IPS DF 6.9 (cell line): ENCODE data around the gene RNF166.

ENCODE experiments used
- DNase-seq: peaks from one replicate; pipeline ENCODE4 v3.0.0-alpha.2; 2013; ENCODE audit warnings: low read depth, low spot score
- H3K27ac ChIP-seq: one replicate; pipeline ENCODE4 v1.5.1; 2013; ENCODE audit warnings: low read length, control low read depth
- H3K27me3 ChIP-seq: 2 replicates; pipeline ENCODE4 v1.6.1; 2013; ENCODE audit warnings: mild to moderate bottlenecking, low read length; ENCODE audit not compliant: control insufficient read depth, insufficient read depth
- H3K36me3 ChIP-seq: 2 replicates; pipeline ENCODE4 v1.6.1; 2013; ENCODE audit warnings: low read length; ENCODE audit not compliant: control insufficient read depth, insufficient read depth
- H3K4me1 ChIP-seq: 2 replicates; pipeline ENCODE4 v1.6.1; 2013; ENCODE audit warnings: low read length; ENCODE audit not compliant: control insufficient read depth, insufficient read depth
- H3K4me3 ChIP-seq: 2 replicates; pipeline ENCODE4 v1.5.1; 2013; ENCODE audit warnings: mild to moderate bottlenecking, low read length
- H3K9me3 ChIP-seq: 2 replicates; pipeline ENCODE4 v1.6.1; 2013; ENCODE audit warnings: low read length, inconsistent platforms; ENCODE audit not compliant: control insufficient read depth, insufficient read depth
- WGBS: extraction: QIAGEN DNeasy Blood & Tissue Kit; methylation state at CpG from one replicate; pipeline ENCODE4 v1.1.7; 2013; ENCODE audit warnings: mixed read lengths, missing lambda C conversion rate; ENCODE audit not compliant: insufficient read length, insufficient coverage; 5-methylcytosine and 5-hydroxymethylcytosine counted together

The RNF166 gene

DNA sequence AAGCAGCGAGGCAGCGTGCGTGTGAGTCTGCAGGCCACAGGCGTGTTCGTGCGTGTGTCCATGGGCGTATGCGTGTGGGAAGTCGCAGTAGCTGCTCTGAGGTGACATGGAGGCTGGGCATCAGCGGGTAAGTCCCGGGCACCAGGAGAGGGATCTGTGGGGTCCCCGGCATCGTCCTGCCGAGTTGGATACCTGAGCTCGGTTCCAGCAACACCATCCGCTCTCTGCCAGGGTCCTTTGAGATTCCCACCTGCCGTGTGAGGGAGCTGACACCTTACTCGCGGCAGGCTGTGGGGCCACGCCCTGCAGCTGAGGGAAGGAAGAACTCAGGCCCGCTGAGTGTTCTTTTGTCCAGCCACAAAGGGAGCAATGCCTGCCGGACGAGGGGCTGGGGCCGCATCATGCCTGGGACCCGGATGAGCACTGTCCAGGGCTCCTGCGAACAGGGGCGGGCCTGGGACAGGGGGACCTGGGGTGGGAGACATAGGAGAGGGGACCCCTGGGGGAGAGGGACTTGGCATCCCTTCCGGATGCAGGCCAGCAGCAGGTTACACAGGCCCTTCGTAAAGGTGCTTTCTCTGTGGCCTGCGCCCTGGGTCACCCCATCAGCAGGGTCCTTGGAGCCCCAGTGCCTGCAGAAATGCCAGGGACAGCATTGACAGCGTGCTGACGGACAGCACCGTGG is 14.9 kb downstream of the RNF166 start:
- no CpG with 5 or more reads among the region's 33 CpGs for WGBS
- no peaks in the 10 kb centered on the region for H3K27me3 ChIP-seq

DNA sequence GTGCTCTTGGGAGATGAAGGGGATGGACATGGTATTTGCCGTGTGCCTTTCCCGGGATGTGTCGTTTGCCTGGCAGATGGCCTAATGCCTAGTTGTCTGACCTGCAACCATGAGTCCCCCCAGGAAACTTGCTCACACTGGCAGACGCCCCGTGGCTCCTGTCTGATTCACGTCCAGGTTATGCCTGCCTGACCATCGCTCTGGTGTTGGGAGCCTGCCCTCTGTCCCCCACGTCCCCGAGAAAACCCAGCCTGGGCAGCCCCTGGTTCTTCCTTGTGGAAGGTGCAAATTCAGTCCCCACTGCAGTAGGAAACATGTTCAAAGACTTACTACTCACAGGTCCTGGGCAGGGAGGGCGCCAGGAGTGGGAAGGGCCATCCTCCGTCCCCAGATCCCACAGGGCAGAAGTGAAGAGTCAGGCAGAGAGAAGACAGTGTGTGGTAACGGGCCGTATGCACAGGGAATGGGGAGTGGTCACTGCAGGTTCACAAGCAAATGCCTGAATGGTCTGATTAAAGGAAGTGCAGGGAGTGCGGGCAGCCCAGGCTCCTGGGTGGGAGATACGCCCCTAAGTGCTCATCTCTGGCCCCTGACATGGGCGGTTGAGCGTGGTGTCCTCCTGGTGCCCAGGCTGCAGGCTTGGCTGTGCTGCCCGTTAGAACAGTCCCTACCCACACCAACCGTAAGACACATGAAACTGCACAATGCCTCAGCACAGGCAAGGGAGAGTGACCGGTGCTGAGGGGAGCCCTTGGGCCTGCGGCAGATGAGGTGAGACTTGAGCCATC is 15.7 kb downstream of the RNF166 start:
- Histone ChIP-seq H3K27ac (no peak overlapping the region), H3K9me3 (no peaks in the 10 kb centered on the region), H3K4me1 (peaks cover 2% of the 10 kb centered on the region; the same call in 1 of the 2 replicates), H3K36me3 (no peaks in the 10 kb centered on the region; the same call in 1 of the 2 replicates), H3K27me3 (no peaks in the 10 kb centered on the region), H3K4me3 (no peak overlapping the region)
- no peak for DNase-seq
- WGBS, result no CpG with 5 or more reads among the region's 21 CpGs

More for the DNA sequence above, 14.9 kb downstream of the RNF166 start:
- peaks cover 2% of the 10 kb centered on the region; the same call in 1 of the 2 replicates for H3K4me1 ChIP-seq
- no peak overlapping the region for H3K4me3 ChIP-seq
- no peak for DNase-seq
- no peak overlapping the region for H3K27ac ChIP-seq
- no peaks in the 10 kb centered on the region for H3K9me3 ChIP-seq
- no peaks in the 10 kb centered on the region; the same call in 1 of the 2 replicates for H3K36me3 ChIP-seq

DNA sequence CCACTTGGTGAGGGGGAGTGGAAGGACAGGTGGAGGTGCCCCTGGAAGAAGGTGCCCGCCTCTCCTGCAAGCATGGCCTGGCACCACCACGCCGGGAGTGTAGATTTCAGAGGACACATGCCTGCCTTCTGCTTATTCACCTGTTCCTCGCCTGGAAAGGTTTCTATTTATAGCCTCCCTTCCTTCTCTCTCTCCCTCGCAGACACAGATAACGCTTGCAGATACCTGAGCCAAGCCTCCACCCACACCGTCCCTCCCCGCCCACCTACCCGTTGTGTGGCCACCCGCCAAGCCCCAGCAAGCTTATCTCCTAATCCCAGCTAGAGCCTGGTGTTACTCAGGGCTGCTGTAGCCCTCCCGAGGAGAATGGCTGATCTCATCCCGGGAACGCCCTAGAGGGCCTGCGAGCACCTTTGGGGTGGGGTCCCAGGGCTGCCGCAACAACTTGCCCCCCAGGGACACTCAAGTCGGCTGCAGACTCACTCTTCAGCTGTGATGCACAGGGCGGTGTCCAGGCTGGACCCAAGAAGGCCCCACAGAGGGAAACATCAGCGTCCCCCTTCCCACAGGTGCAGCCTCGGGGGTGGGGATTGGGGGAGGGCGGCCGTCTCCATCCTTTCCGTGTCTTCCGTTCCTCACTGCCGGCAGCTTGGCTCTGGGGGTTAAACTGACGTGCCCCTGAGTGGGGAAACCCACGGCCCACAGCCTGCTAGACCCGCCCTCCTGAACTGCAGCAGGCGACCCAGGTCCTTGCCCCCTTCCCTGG is 18.0 kb downstream of the RNF166 start:
- Histone ChIP-seq H3K36me3 (no peaks in the 10 kb centered on the region; the same call in 1 of the 2 replicates), H3K4me1 (peaks cover 2% of the 10 kb centered on the region; the same call in 1 of the 2 replicates), H3K27ac (no peak overlapping the region), H3K27me3 (no peaks in the 10 kb centered on the region), H3K9me3 (no peaks in the 10 kb centered on the region), H3K4me3 (no peak overlapping the region)
- DNase-seq, result no peak
- WGBS, result no CpG with 5 or more reads among the region's 28 CpGs

- no CpG with 5 or more reads among the region's 3 CpGs for WGBS
- H3K27me3 ChIP-seq, result no peaks in the 10 kb centered on the region
- no peak overlapping the region for H3K4me3 ChIP-seq
- DNase-seq, result no peak
- no peak overlapping the region for H3K27ac ChIP-seq
- peaks cover 2% of the 10 kb centered on the region; the same call in 1 of the 2 replicates for H3K4me1 ChIP-seq
- no peaks in the 10 kb centered on the region for H3K9me3 ChIP-seq
- H3K36me3 ChIP-seq, result no peaks in the 10 kb centered on the region; the same call in 1 of the 2 replicates
Observed at GRCh38 chr16:88687676-88688012, 18.6 kb downstream of the RNF166 start.

DNA sequence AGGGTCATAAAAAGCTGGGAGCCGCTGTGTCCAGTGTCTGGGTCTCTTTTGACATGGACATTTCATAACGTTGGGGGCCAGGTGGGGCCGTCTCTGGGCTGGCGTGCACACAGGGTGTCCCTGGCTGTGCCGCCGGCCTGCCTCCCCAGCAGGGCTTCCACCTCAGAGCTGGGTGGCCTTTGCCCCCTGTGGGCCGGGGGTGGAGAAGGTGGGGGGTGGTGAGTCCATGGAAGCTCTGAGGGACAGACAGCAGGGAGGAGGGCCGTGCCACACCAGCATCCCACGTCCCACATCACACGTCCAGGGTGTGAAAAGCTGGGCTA is 19.0 kb downstream of the RNF166 start:
- Histone ChIP-seq H3K4me3 (no peak overlapping the region), H3K27ac (no peak overlapping the region)

GRCh38 chr16:88686439-88687253 is 19.6 kb downstream of the RNF166 start, which contains the start of gene SNAI3:
Gene SNAI3, minus strand, starts transcription at chr16:88686507. Its CDS starts 101 bp downstream, at chr16:88686406.
- Histone ChIP-seq H3K27me3 (no peaks in the 10 kb centered on the region), H3K9me3 (no peaks in the 10 kb centered on the region), H3K36me3 (no peaks in the 10 kb centered on the region; the same call in 1 of the 2 replicates), H3K27ac (no peak within 1 kb of the TSS), H3K4me1 (peaks cover 2% of the 10 kb centered on the region; the same call in 1 of the 2 replicates), H3K4me3 (peak within 1 kb of the TSS; percentile 58; the same call in 1 of the 2 replicates)
- no CpG with 5 or more reads among the region's 65 CpGs for WGBS
- no peak for DNase-seq

More for the DNA sequence above, 19.0 kb downstream of the RNF166 start:
- Histone ChIP-seq H3K4me1 (peaks cover 2% of the 10 kb centered on the region; the same call in 1 of the 2 replicates), H3K9me3 (no peaks in the 10 kb centered on the region), H3K36me3 (no peaks in the 10 kb centered on the region; the same call in 1 of the 2 replicates), H3K27me3 (no peaks in the 10 kb centered on the region)
- no CpG with 5 or more reads among the region's 10 CpGs for WGBS
- no peak for DNase-seq

DNA sequence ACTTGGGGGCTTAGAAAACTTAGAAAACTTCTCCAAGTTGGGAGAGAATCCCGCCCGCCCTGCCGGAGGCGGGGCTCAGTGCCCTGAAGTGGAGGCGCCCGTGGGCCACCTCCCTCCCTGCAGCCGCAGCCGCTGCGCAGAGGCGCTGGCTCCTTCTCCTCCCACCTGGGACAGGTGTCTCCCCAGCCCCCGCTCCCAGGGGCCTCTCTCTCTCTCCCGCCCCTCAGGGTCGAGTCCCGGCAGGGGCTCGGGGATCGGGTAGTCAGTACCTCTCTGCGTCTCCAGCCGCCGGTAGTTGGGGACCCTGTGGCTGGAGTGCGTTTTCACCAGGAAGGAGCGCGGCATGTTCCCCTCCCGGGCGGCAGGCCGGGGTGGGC is 20.2 kb downstream of the RNF166 start:
- no CpG with 5 or more reads among the region's 25 CpGs for WGBS
- Histone ChIP-seq H3K4me3 (peak overlapping the region; percentile 58; the same call in 1 of the 2 replicates), H3K36me3 (no peaks in the 10 kb centered on the region; the same call in 1 of the 2 replicates), H3K9me3 (no peaks in the 10 kb centered on the region), H3K27ac (no peak overlapping the region), H3K4me1 (peaks cover 2% of the 10 kb centered on the region; the same call in 1 of the 2 replicates), H3K27me3 (no peaks in the 10 kb centered on the region)
- DNase-seq, result no peak

DNA sequence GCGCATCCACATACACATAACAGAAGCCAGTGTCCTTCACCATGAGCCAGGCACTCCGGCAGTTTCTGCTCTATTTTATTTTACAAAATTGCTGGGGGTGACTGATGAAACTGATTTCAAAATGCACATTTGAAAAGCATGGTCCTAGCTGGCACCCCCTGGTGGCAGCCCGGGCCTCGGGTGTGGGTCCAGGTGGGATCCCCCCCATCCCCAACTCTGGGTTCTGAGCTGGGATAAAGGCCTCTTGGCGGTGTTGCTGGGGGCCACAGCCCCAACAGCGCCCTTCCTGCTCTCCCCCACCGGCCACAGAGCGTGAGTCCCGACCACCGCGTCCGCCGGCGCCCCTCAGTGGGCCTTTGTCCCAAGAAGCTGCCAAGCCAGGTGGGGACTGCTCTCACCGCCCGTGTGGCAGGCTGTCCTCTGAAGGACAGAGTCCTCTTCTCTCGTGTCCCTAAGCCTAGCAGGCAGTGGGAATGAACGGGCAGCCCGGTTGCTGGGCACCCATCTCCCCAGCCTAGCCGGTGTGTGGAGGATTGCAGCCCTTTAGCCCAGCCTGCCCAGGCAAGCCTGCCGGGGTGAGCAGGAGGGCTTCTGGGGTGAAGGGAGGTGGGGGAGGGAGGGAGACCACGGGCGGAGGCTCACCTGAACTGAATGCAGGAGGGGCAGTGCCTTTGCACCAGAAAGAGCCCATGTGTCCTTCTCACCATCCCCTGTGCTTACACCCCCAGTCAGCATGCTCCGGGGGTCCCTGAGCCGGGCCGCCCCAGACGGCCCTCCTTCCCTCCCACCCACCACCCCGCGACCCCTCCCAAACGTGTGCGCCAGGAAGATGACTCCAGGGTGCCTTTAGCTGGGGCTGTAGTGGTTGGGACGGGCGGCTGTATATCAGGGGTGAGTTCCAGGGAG is 20.8 kb downstream of the RNF166 start:
- Histone ChIP-seq H3K4me3 (peak overlapping the region; percentile 58; the same call in 1 of the 2 replicates), H3K27me3 (no peaks in the 10 kb centered on the region), H3K27ac (no peak overlapping the region), H3K9me3 (no peaks in the 10 kb centered on the region), H3K4me1 (peaks cover 2% of the 10 kb centered on the region; the same call in 1 of the 2 replicates), H3K36me3 (no peaks in the 10 kb centered on the region; the same call in 1 of the 2 replicates)
- DNase-seq, result no peak
- no CpG with 5 or more reads among the region's 33 CpGs for WGBS

GRCh38 chr16:88684569-88685155 is 21.5 kb downstream of the RNF166 start:
- Histone ChIP-seq H3K9me3 (no peaks in the 10 kb centered on the region), H3K27ac (no peak overlapping the region), H3K4me1 (peaks cover 2% of the 10 kb centered on the region; the same call in 1 of the 2 replicates), H3K4me3 (no peak overlapping the region), H3K36me3 (no peaks in the 10 kb centered on the region; the same call in 1 of the 2 replicates), H3K27me3 (no peaks in the 10 kb centered on the region)
- DNase-seq, result no peak
- WGBS, result no CpG with 5 or more reads among the region's 15 CpGs
